ENCODE results near the gene PSMB3. TPM values are rescaled to one million over a fixed set of nuclear protein-coding genes. Genes with fewer than 3 reads are reported as not detected.

Gene PSMB3
- total RNA-seq, 1 donor from 2014 or later, result 128 TPM

GRCh38 chr17:38748892-38749222 is 3.7 kb upstream of the PSMB3 start:
- DNase-seq (no peak), ATAC-seq (no peak)
- Histone ChIP-seq H3K36me3 (peaks cover 2% of the 10 kb centered on the region), H3K27me3 (ENCODE audit: low read depth) (peaks cover 7% of the 10 kb centered on the region), H3K4me3 (peak overlapping the region; percentile 95), H3K4me1 (peaks cover 68% of the 10 kb centered on the region), H3K9me3 (no peaks in the 10 kb centered on the region), H3K27ac (peak overlapping the region; percentile 89)
- TF ChIP-seq, protein P1, sequence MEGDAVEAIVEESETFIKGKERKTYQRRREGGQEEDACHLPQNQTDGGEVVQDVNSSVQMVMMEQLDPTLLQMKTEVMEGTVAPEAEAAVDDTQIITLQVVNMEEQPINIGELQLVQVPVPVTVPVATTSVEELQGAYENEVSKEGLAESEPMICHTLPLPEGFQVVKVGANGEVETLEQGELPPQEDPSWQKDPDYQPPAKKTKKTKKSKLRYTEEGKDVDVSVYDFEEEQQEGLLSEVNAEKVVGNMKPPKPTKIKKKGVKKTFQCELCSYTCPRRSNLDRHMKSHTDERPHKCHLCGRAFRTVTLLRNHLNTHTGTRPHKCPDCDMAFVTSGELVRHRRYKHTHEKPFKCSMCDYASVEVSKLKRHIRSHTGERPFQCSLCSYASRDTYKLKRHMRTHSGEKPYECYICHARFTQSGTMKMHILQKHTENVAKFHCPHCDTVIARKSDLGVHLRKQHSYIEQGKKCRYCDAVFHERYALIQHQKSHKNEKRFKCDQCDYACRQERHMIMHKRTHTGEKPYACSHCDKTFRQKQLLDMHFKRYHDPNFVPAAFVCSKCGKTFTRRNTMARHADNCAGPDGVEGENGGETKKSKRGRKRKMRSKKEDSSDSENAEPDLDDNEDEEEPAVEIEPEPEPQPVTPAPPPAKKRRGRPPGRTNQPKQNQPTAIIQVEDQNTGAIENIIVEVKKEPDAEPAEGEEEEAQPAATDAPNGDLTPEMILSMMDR (IDR thresholded peaks at IDR 0.05), result no peak
- intact Hi-C loops (cut with DNase I), result no loop called here

- peak; percentile 40 to 48 for ATAC-seq
- DNase-seq, result peak; percentile 92
- peak overlapping the region; percentile 95 for H3K4me3 ChIP-seq
- TF ChIP-seq, protein P1 (IDR thresholded peaks at IDR 0.05), result peak; percentile 16
- peaks cover 68% of the 10 kb centered on the region for H3K4me1 ChIP-seq
- intact Hi-C loops (cut with DNase I), result no loop called here
- H3K27ac ChIP-seq, result peak overlapping the region; percentile 89
- peaks cover 7% of the 10 kb centered on the region for H3K36me3 ChIP-seq
- H3K9me3 ChIP-seq, result no peaks in the 10 kb centered on the region
- peaks cover 7% of the 10 kb centered on the region for H3K27me3 ChIP-seq (ENCODE audit: low read depth)
Measured at GRCh38 chr17:38749223-38750043, 3.1 kb upstream of the PSMB3 start.

GRCh38 chr17:38750044-38750311 is 2.6 kb upstream of the PSMB3 start:
- no peaks in the 10 kb centered on the region for H3K9me3 ChIP-seq
- H3K27me3 ChIP-seq (ENCODE audit: low read depth), result peaks cover 7% of the 10 kb centered on the region
- DNase-seq, result no peak
- H3K36me3 ChIP-seq, result peaks cover 13% of the 10 kb centered on the region
- TF ChIP-seq, protein P1 (IDR thresholded peaks at IDR 0.05), result no peak
- no peak for ATAC-seq
- intact Hi-C loops (cut with DNase I), result no loop called here
- peak overlapping the region; percentile 95 for H3K4me3 ChIP-seq
- H3K27ac ChIP-seq, result peak overlapping the region; percentile 89
- peaks cover 72% of the 10 kb centered on the region for H3K4me1 ChIP-seq

- peak overlapping the region; percentile 95 for H3K4me3 ChIP-seq
- peaks cover 70% of the 10 kb centered on the region for H3K4me1 ChIP-seq
- H3K9me3 ChIP-seq, result no peaks in the 10 kb centered on the region
- peaks cover 7% of the 10 kb centered on the region for H3K27me3 ChIP-seq (ENCODE audit: low read depth)
- H3K36me3 ChIP-seq, result peaks cover 17% of the 10 kb centered on the region
- intact Hi-C loops (cut with DNase I), result no loop called here
- no peak for DNase-seq
- peak overlapping the region; percentile 89 for H3K27ac ChIP-seq
- ATAC-seq, result no peak
- TF ChIP-seq, protein P1 (IDR thresholded peaks at IDR 0.05), result no peak
Measured at GRCh38 chr17:38750312-38751121, 2.0 kb upstream of the PSMB3 start.

DNA sequence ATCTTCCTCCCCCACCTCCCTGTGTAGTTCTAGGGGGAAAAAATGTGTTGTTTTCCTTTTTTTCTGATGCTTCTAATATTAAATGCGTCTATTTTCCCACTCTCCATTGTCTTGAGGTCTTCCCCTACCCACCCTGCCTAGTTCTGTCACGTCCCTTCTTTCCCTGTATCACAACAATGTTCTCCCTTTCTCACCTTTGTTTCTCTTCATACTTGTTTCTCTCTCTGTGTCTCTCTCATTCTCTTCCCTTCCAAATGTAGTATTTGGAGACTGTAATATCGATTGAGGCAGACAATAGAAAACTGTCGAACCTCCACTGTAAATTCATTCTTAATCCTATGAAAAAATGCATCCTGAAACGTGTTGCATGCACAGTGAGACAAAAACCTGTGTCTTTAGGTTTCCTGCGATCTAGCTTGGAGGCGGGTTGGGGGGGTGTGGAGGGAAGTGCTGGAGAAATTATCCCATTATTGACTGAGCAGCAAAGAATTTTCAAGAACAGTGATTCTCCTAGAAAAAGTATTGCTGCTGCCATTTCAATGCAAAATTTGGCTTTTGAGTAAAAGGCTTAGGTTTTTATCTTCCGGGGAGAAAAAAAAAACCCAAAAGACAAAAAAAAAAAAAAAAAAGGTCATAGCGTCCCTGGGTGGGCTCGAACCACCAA is 1.3 kb upstream of the PSMB3 start:
- Histone ChIP-seq H3K27me3 (ENCODE audit: low read depth) (peaks cover 7% of the 10 kb centered on the region), H3K9me3 (no peaks in the 10 kb centered on the region), H3K4me1 (peaks cover 63% of the 10 kb centered on the region), H3K27ac (peak overlapping the region; percentile 89), H3K4me3 (peak overlapping the region; percentile 95), H3K36me3 (peaks cover 24% of the 10 kb centered on the region)
- TF ChIP-seq, protein P1 (IDR thresholded peaks at IDR 0.05), result no peak
- ATAC-seq, result no peak
- intact Hi-C loops (cut with DNase I), result no loop called here
- DNase-seq, result no peak

All from lower lobe of right lung (tissue), 2 donors.